T47D (cell line): ENCODE data around the gene KDM1A.

Source experiments
- DNase-seq, 2 experiments: peaks; one replicate each; pipeline versions ENCODE4 v3.0.0 to v3.0.0-alpha.2; 2011 to 2012; ENCODE audit warnings: low read depth in 1 of 2, low spot score in 1 of 2
- JUND ChIP-seq: IDR thresholded peaks from 2 replicates; pipeline ENCODE4 v1.6.1; 2012; ENCODE audit warnings: low read depth
- in situ Hi-C: cut with HindIII; loops from 2 replicates; pipeline ENCODE4 v1.10.0; 2016; ENCODE audit warnings: low sequenced_read_pairs, low pct_unique_long_range_greater_than_20kb

Gene KDM1A

GRCh38 chr1:23124259-23125026 is 105.2 kb downstream of the KDM1A start:
- in situ Hi-C loops, result no loop called here
- no peak for TF ChIP-seq JUND
- DNase-seq, result no peak

DNA sequence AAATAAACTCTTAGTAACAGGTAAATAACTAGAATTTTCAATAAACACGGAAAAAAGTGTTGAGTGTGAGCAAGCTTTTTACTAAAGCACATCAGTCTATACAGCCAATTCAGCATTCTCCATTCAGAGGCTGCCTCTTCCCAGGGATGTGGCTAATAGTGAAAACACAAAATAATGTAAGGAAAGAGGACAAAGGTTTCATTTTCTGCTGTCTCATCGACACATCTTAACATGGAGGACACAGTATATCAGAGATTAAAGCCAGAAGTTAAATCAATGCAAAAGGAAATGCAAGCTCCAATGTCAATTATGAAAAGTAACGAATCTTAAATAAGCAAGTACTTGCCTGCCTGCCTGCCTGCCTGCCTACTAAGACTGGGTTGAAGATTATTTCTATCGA is 106.2 kb downstream of the KDM1A start:
- no peak for DNase-seq
- TF ChIP-seq JUND, result no peak
- in situ Hi-C loops, result no loop called here

GRCh38 chr1:23126200-23126599 is 106.9 kb downstream of the KDM1A start:
- TF ChIP-seq JUND, result no peak
- in situ Hi-C loops, result no loop called here
- no peak for DNase-seq

- in situ Hi-C loops, result no loop called here
- TF ChIP-seq JUND, result no peak
- no peak for DNase-seq
These were observed 107.5 kb downstream of the KDM1A start for GRCh38 chr1:23126801-23127200.

DNA sequence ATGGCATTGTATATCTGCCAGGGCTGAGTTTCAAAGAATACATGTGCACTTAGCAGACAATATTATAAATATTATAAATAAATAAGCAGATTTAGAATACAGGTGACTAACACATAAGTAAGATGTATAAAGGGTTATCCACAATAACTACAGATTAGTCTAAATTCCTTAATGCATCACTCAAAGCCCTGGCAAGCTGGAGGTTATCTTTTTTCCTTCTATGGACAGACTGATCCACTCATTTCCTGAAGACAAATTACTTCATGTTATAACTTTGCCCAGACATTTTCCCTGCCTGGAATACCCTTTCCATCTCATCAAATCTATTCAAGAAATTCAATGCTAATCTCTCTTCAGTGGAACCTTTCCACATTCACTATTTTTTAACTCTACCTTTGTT is 110.6 kb downstream of the KDM1A start:
- no peak for TF ChIP-seq JUND
- no peak for DNase-seq
- in situ Hi-C loops, result no loop called here

DNA sequence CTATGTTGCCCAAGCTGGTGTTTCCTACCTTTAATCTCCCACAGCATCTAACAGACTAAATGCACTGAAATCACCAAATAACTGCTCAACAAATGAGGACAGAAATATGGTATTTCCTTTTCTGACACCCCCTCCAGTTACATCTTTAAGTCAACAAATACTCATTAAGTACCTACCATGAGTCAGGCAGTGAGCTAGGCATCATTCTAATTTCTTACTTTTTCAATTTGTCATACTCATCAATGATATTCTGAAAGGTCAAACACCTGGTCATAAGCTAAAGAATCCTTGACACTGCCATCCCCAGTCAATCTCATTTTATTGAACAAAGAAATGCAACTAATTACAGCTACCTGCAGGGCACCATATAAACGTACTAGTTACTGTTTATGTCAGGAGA is 112.8 kb downstream of the KDM1A start:
- TF ChIP-seq JUND, result no peak
- in situ Hi-C loops, result no loop called here
- DNase-seq, result no peak
